Subcutaneous abdominal adipose tissue (tissue), 5 donors: ENCODE data around the gene ZNF581.

Experiments
- H3K27ac ChIP-seq: one replicate; pipeline ENCODE4 v1.7.0; 2013; ENCODE audit warnings: low read depth, mild to moderate bottlenecking, inconsistent platforms, low read length, moderate library complexity
- H3K27me3 ChIP-seq, 5 donors: one replicate each; pipeline ENCODE4 v1.7.0; 2013; ENCODE audit warnings: low read length in 5 of 5, inconsistent platforms in 1 of 5; ENCODE audit not compliant: control insufficient read depth in 5 of 5, insufficient read depth in 4 of 5
- H3K36me3 ChIP-seq, 5 donors: one replicate each; pipeline ENCODE4 v1.7.0; 2013; ENCODE audit warnings: low read length in 5 of 5; ENCODE audit not compliant: control insufficient read depth in 5 of 5, insufficient read depth in 5 of 5
- H3K4me1 ChIP-seq, 5 donors: one replicate each; pipeline ENCODE4 v1.7.0; 2013; ENCODE audit warnings: low read length in 5 of 5, mild to moderate bottlenecking in 3 of 5, moderate library complexity in 1 of 5; ENCODE audit not compliant: control insufficient read depth in 5 of 5, insufficient read depth in 5 of 5
- H3K4me3 ChIP-seq, 5 donors: one replicate each; pipeline ENCODE4 v1.7.0; 2013; ENCODE audit warnings: low read length in 5 of 5, low read depth in 1 of 5
- H3K9ac ChIP-seq, 5 donors: one replicate each; pipeline ENCODE4 v1.7.0; 2013; ENCODE audit warnings: low read length in 5 of 5, mild to moderate bottlenecking in 4 of 5, moderate library complexity in 3 of 5
- H3K9me3 ChIP-seq, 5 donors: one replicate each; pipeline ENCODE4 v1.7.0; 2013; ENCODE audit warnings: low read length in 5 of 5; ENCODE audit not compliant: control insufficient read depth in 5 of 5
- donor health status: healthy.
- donor health status: healthy.
- donor health status: healthy.
- donor health status: healthy.
- donor health status: healthy.

Gene ZNF581

GRCh38 chr19:55686311-55687050 is 43.0 kb downstream of the ZNF581 start:
- H3K4me3 ChIP-seq = no peak overlapping the region
- peaks cover under 1 to 91% (median 73%) of the 10 kb centered on the region in 5 donors for H3K36me3 ChIP-seq
- no peaks in the 10 kb centered on the region for H3K9me3 ChIP-seq
- no peaks in the 10 kb centered on the region for H3K4me1 ChIP-seq
- H3K27ac ChIP-seq = no peak overlapping the region
- H3K27me3 ChIP-seq = no peaks in the 10 kb centered on the region
- no peak overlapping the region for H3K9ac ChIP-seq

GRCh38 chr19:55687281-55688201 is 44.1 kb downstream of the ZNF581 start:
- Histone ChIP-seq H3K4me1 (no peaks in the 10 kb centered on the region), H3K4me3 (no peak overlapping the region), H3K9ac (no peak overlapping the region), H3K9me3 (no peaks in the 10 kb centered on the region), H3K36me3 (peaks cover 0 to 92% (median 77%) of the 10 kb centered on the region in 5 donors), H3K27me3 (no peaks in the 10 kb centered on the region), H3K27ac (no peak overlapping the region)

GRCh38 chr19:55688422-55689218 is 45.2 kb downstream of the ZNF581 start:
- Histone ChIP-seq H3K27me3 (no peaks in the 10 kb centered on the region), H3K27ac (no peak overlapping the region), H3K9ac (no peak overlapping the region), H3K4me3 (no peak overlapping the region), H3K9me3 (no peaks in the 10 kb centered on the region), H3K4me1 (no peaks in the 10 kb centered on the region), H3K36me3 (peaks cover 0 to 96% (median 83%) of the 10 kb centered on the region in 5 donors)

GRCh38 chr19:55689411-55690108 is 46.1 kb downstream of the ZNF581 start:
- Histone ChIP-seq H3K9ac (no peak overlapping the region), H3K9me3 (no peaks in the 10 kb centered on the region), H3K4me1 (no peaks in the 10 kb centered on the region), H3K27me3 (no peaks in the 10 kb centered on the region), H3K36me3 (peaks cover 0 to 96% (median 83%) of the 10 kb centered on the region in 5 donors), H3K4me3 (no peak overlapping the region), H3K27ac (no peak overlapping the region)

- Histone ChIP-seq H3K36me3 (peaks cover 0 to 96% (median 86%) of the 10 kb centered on the region in 5 donors), H3K4me1 (no peaks in the 10 kb centered on the region), H3K9me3 (no peaks in the 10 kb centered on the region)
Measured at GRCh38 chr19:55690109-55690768, 46.8 kb downstream of the ZNF581 start.

GRCh38 chr19:55690769-55691545 is 47.5 kb downstream of the ZNF581 start:
- Histone ChIP-seq H3K9me3 (no peaks in the 10 kb centered on the region), H3K9ac (no peak overlapping the region), H3K27me3 (no peaks in the 10 kb centered on the region), H3K36me3 (peaks cover 0 to 96% (median 86%) of the 10 kb centered on the region in 5 donors), H3K4me1 (peaks cover 0 to 2% (median 0%) of the 10 kb centered on the region in 5 donors), H3K4me3 (no peak overlapping the region), H3K27ac (no peak overlapping the region)

More at GRCh38 chr19:55690109-55690768, 46.8 kb downstream of the ZNF581 start:
- Histone ChIP-seq H3K27ac (no peak overlapping the region), H3K9ac (no peak overlapping the region), H3K27me3 (no peaks in the 10 kb centered on the region), H3K4me3 (no peak overlapping the region)

GRCh38 chr19:55691561-55692481 is 48.4 kb downstream of the ZNF581 start:
- Histone ChIP-seq H3K4me3 (no peak overlapping the region), H3K9ac (no peak overlapping the region), H3K9me3 (no peaks in the 10 kb centered on the region), H3K36me3 (peaks cover 0 to 96% (median 88%) of the 10 kb centered on the region in 5 donors), H3K27me3 (no peaks in the 10 kb centered on the region), H3K27ac (no peak overlapping the region), H3K4me1 (peaks cover 0 to 2% (median 0%) of the 10 kb centered on the region in 5 donors)

- Histone ChIP-seq H3K27me3 (no peaks in the 10 kb centered on the region), H3K4me3 (no peak overlapping the region), H3K4me1 (peaks cover 0 to 2% (median 0%) of the 10 kb centered on the region in 5 donors), H3K27ac (no peak overlapping the region), H3K36me3 (peaks cover 0 to 97% (median 92%) of the 10 kb centered on the region in 5 donors), H3K9ac (no peak overlapping the region), H3K9me3 (no peaks in the 10 kb centered on the region)
Measured at GRCh38 chr19:55692681-55693081, 49.2 kb downstream of the ZNF581 start.
